NB4 (cell line): ENCODE data around the gene LYPLA2.
"Not testable (repeated sequence)": the region's sequence is repeated elsewhere in the genome, so short reads cannot be mapped to it uniquely, and the experiment has no call there.

Source experiments
- DNase-seq: peaks from one replicate; pipeline ENCODE4 v3.0.0; 2010; ENCODE audit warnings: low read depth
- H3K4me3 ChIP-seq: one replicate; pipeline ENCODE4 v1.5.1; 2011; ENCODE audit warnings: mild to moderate bottlenecking, low read depth, low read length, moderate library complexity
- MYC ChIP-seq: IDR thresholded peaks from 2 replicates; pipeline ENCODE4 v1.6.1; 2011; ENCODE audit warnings: low read depth, low read length
- POLR2A ChIP-seq: IDR thresholded peaks from 2 replicates; pipeline ENCODE4 v1.6.1; 2011; ENCODE audit warnings: mild to moderate bottlenecking; ENCODE audit not compliant: insufficient read length; ENCODE audit errors: extremely low read depth
- TF ChIP-seq, protein P1 (sequence below): IDR thresholded peaks from 2 replicates; pipeline ENCODE4 v1.6.1; 2011; ENCODE audit warnings: low read depth, low read length
- TF ChIP-seq, protein P2 (sequence below): IDR thresholded peaks from one replicate; pipeline ENCODE4 v1.5.1; 2012; ENCODE audit warnings: low read depth, low read length

Gene LYPLA2

DNA sequence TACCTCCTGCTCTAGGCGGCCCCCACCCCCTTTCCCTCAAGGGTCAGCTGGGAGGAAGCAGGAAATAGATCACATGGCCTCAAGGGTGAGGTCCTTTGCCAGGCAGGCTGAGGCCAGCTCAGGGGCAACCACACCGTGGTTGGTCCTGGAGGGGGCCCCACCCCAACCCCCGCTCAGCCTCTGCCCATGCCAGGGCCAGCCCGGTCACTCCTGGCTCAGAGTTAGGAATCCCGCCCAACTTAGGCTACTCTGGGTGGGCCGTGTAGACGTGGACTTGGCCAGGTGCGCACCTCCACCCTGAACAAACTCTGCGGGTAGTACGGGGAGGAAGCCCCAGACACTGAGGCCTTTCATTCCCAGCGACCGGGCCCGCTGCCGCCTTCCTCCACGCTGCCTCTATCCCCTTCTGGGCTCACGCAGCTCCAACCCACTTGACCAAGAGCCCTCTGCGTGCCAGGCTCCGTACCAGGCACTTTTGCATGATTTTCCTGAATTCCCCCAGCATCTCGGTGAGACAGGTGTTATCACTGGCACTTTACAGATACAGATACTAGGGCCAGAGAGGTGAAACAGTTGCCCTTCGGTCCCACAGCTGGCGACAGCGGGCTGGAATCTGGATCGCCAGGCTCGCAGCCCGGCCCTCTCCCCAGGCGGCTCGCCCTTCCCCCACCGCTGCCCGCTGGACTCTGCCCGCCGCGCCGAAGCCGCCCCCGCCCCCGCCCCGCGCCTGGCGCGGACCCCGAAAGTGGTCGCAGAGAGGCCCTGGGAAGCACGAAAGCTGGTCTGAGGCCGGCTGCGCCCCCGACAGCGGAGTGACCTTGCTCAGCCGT is 8.8 kb downstream of the LYPLA2 start:
- TF ChIP-seq, protein P1, sequence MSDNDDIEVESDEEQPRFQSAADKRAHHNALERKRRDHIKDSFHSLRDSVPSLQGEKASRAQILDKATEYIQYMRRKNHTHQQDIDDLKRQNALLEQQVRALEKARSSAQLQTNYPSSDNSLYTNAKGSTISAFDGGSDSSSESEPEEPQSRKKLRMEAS = peak; percentile 70
- TF ChIP-seq, protein P2, sequence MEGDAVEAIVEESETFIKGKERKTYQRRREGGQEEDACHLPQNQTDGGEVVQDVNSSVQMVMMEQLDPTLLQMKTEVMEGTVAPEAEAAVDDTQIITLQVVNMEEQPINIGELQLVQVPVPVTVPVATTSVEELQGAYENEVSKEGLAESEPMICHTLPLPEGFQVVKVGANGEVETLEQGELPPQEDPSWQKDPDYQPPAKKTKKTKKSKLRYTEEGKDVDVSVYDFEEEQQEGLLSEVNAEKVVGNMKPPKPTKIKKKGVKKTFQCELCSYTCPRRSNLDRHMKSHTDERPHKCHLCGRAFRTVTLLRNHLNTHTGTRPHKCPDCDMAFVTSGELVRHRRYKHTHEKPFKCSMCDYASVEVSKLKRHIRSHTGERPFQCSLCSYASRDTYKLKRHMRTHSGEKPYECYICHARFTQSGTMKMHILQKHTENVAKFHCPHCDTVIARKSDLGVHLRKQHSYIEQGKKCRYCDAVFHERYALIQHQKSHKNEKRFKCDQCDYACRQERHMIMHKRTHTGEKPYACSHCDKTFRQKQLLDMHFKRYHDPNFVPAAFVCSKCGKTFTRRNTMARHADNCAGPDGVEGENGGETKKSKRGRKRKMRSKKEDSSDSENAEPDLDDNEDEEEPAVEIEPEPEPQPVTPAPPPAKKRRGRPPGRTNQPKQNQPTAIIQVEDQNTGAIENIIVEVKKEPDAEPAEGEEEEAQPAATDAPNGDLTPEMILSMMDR = no peak
- H3K4me3 ChIP-seq = peak overlapping the region; percentile 79
- DNase-seq = peak; percentile 69

DNA sequence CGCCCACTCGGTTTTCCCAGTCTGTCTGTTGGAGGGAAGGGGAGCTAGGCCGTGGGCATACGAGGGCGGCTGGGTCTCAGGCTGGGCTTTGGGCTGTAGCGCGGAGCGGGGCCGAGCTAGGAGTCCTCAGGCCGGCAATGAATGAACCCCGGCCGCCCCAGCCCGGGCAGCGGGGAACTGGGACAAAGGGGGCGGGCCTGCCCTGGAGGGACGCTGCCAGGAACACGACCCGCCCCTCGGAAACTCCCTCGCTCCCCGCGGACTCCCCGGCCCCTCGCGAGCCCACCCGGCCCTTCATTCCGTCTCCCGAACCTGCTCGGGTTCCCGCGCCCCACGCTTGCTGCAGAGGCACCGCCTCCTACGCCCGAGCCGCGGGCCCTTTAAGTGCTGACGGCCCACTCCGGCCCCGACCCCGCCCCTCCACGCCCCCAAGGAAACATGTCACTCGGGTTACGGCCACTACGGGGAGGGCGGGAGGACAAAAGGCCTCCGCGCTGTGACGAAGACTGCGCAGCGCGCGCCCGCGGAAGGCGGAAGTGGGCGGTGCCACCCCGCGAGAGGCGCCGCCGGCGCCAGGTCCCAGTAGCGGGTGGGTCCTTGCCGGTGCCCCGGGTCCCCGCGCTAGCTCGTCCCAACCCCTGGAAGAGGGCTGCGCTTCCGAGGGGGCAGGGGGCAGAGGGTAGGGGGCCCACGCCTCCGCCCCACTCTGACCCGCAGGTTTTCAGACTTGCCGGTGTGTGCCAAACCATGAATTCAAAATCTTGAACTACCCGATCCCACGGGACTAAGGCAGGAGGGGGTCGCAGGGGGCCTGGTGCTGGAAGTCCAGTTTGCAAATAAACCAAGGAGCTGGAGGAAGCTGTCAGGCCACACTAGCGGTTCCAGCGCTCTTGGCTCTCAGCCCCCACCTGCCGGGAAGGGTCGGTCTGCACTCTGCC is 9.7 kb downstream of the LYPLA2 start, which contains the start of gene GALE:
TSS of gene GALE (minus strand) at position 355 of the 938 bp plus-strand sequence. CDS start 1,747 bp downstream, outside the sequence.
- peak; percentile 96 for DNase-seq
- TF ChIP-seq MYC = peak; percentile 61; the same call in 1 of the 2 replicates
- TF ChIP-seq, protein P1 = 0 out of 2 replicates have a peak, but pooled peaks have one; percentile 37
- TF ChIP-seq, protein P2 = no peak
- TF ChIP-seq POLR2A = peak; percentile 44
- peak within 1 kb of the TSS; percentile 80 for H3K4me3 ChIP-seq

DNA sequence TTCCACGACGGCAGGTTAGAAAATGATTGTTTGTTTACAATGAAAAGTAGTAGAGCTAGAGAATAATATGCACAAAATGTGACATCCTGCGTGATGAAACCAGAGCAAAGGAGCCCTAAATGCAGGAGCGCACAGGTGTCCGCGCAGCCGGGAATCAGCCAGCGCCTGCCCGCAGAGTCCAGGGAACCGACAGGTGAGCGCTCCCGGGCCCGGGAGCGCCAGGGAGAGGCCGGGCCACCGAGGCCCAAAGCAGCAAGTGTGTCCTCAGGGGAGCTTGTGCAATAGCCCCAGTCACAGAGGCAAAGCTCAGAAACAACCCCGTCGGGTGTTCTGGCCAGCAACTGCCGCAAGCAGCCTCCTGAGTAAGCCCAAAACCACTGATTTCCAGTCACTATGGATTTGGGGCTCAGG is 10.4 kb downstream of the LYPLA2 start:
- TF ChIP-seq, protein P1 = no peak
- TF ChIP-seq MYC (no peak), POLR2A (no peak)
- TF ChIP-seq, protein P2 = no peak
- H3K4me3 ChIP-seq = peak overlapping the region; percentile 80
- peak; percentile 74 for DNase-seq

DNA sequence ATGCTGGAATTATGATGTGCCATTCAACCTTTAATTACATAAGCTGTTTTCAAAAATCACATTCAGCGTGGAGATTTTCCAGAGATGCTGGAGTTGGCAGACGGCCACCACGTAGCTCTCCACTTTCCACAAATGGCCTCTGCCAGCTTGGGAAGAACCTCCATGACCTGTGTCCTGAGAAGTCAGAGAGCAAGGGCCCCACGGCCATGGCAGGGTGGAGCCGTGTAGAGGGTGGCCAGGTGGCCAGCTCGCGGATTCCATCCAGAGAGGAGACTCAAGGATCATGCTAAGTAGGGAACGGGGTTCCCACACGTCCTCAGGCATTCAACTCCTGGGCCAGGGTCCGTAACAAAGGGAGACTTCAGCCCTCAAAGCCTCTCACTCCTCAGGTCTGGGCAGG is 10.9 kb downstream of the LYPLA2 start:
- TF ChIP-seq, protein P2 = no peak
- TF ChIP-seq MYC = no peak
- no peak for TF ChIP-seq POLR2A
- TF ChIP-seq, protein P1 = no peak
- H3K4me3 ChIP-seq = peak overlapping the region; percentile 80
- DNase-seq = no peak

DNA sequence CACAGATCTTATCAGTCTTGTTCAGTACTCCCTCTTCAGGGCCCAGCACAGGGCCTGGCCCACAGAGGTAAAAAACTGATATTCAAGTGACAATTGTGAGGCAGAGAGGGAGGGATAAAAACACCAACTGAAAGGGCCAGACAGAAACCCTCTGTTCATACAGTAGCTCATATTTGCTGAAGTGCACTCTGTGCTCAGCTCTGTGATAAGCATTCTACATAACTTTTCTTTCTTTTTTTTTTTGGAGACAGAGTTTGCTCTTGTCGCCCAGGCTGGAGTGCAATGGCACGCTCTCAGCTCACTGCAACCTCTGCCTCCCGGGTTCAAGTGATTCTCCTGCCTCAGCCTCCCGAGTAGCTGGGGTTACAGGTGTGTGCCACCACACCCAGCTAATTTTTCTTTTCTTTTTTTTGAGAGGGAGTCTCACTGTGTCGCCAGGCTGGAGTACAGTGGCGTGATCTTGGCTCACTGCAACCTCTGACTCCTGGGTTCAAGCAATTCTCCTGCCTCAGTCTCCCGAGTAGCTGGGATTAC is 11.9 kb downstream of the LYPLA2 start:
- not testable (repeated sequence) for DNase-seq, H3K4me3 ChIP-seq
